IMR-90 (cell line): ENCODE measurements around the gene ACP2. TPM values are rescaled to one million over a fixed set of nuclear protein-coding genes. Genes with fewer than 3 reads are reported as not detected.

Source experiments
- ATAC-seq: fragments of 200-7000 bp; cut with Tn5 transposase; 2 replicates; pipeline ENCODE4 v1.9.1; 2020; ENCODE audit warnings: low read depth, mild to moderate bottlenecking, moderate library complexity
- BruUV-seq: library from RNA; stranded (reverse); fragments of 400-500 nt; replicated peaks from 2 replicates; lab custom pipeline; 2021; lab: Mats Ljungman, UMichigan
- CTCF ChIA-PET: fragments of 300-600 bp; formaldehyde crosslinking; extraction: SDS; loops from one replicate; lab custom pipeline; 2021; ENCODE audit warnings: antibody characterized with exemption; lab: Yijun Ruan, JAX
- POLR2A ChIA-PET: fragments of 300-600 bp; sonication (Branson Sonifier 250); formaldehyde crosslinking; loops from one replicate; lab custom pipeline; 2022; ENCODE audit warnings: antibody characterized with exemption; ENCODE audit not compliant: unreplicated experiment; lab: Charles Lee
- DNase-seq: peaks from one replicate; pipeline ENCODE4 v3.0.0; 2013
- H2AFZ ChIP-seq: replicated peaks from 2 replicates; pipeline ENCODE3; 2013; ENCODE audit warnings: low read length, mild to moderate bottlenecking; ENCODE audit not compliant: poor library complexity
- H2AK5ac ChIP-seq: 2 replicates; pipeline ENCODE4 v1.6.1; 2013; ENCODE audit warnings: low read depth, low read length, inconsistent platforms
- H2AK9ac ChIP-seq: replicated peaks from 2 replicates; pipeline ENCODE3; 2013; ENCODE audit warnings: mild to moderate bottlenecking, low read depth, low read length, moderate library complexity; ENCODE audit not compliant: poor library complexity
- H2BK120ac ChIP-seq: 2 replicates; pipeline ENCODE4 v1.6.1; 2013; ENCODE audit warnings: low read depth, low read length, inconsistent platforms
- H2BK15ac ChIP-seq: 3 replicates; pipeline ENCODE4 v1.6.1; 2013; ENCODE audit warnings: low read depth, low read length, inconsistent platforms
- H2BK20ac ChIP-seq: 2 replicates; pipeline ENCODE4 v1.6.1; 2013; ENCODE audit warnings: low read depth, mild to moderate bottlenecking, inconsistent platforms, low read length, moderate library complexity
- H2BK5ac ChIP-seq: 2 replicates; pipeline ENCODE4 v1.6.1; 2013; ENCODE audit warnings: mild to moderate bottlenecking, low read depth, low read length, inconsistent platforms; ENCODE audit not compliant: poor library complexity, severe bottlenecking
- H3K14ac ChIP-seq: replicated peaks from 2 replicates; pipeline ENCODE4 v1.6.1; 2013; ENCODE audit warnings: low read depth, low read length, inconsistent platforms
- H3K18ac ChIP-seq: 2 replicates; pipeline ENCODE4 v1.6.1; 2013; ENCODE audit warnings: low read depth, low read length, control low read depth
- H3K23ac ChIP-seq: 2 replicates; pipeline ENCODE4 v1.6.1; 2013; ENCODE audit warnings: low read depth, low read length, inconsistent platforms
- H3K27ac ChIP-seq: 2 replicates; pipeline ENCODE4 v1.5.1; 2013; ENCODE audit warnings: mild to moderate bottlenecking, control low read depth, low read length; ENCODE audit not compliant: insufficient read depth
- H3K27me3 ChIP-seq: 2 replicates; pipeline ENCODE4 v1.6.1; 2013; ENCODE audit warnings: low read length; ENCODE audit not compliant: control insufficient read depth, insufficient read depth
- H3K36me3 ChIP-seq: 2 replicates; pipeline ENCODE4 v1.6.1; 2013; ENCODE audit warnings: low read length, mixed read lengths; ENCODE audit not compliant: control insufficient read depth, insufficient read depth
- H3K4ac ChIP-seq: 2 replicates; pipeline ENCODE4 v1.6.1; 2013; ENCODE audit warnings: low read depth, low read length, inconsistent platforms
- H3K4me1 ChIP-seq: 2 replicates; pipeline ENCODE4 v1.6.1; 2013; ENCODE audit warnings: low read length, mixed read lengths; ENCODE audit not compliant: control insufficient read depth, insufficient read depth
- H3K4me2 ChIP-seq: 2 replicates; pipeline ENCODE4 v1.6.1; 2013; ENCODE audit warnings: low read depth, mild to moderate bottlenecking, control low read depth, low read length, moderate library complexity
- H3K4me3 ChIP-seq: 2 replicates; pipeline ENCODE4 v1.5.1; 2013; ENCODE audit warnings: low read depth, mild to moderate bottlenecking, control low read depth, low read length, moderate library complexity; ENCODE audit not compliant: insufficient read depth
- H3K56ac ChIP-seq: 2 replicates; pipeline ENCODE4 v1.6.1; 2013; ENCODE audit warnings: low read length, inconsistent platforms; ENCODE audit not compliant: insufficient read depth; ENCODE audit errors: extremely low read depth
- H3K79me1 ChIP-seq, 2 experiments: 2 replicates each; pipeline ENCODE4 v1.6.1; 2013; ENCODE audit warnings: low read length in 2 of 2, inconsistent platforms in 1 of 2, low read depth in 1 of 2
- H3K9ac ChIP-seq: 2 replicates; pipeline ENCODE4 v1.6.1; 2013; ENCODE audit warnings: low read depth, low read length, control low read depth
- H3K9me1 ChIP-seq: 2 replicates; pipeline ENCODE4 v1.6.1; 2013; ENCODE audit warnings: low read length, inconsistent platforms; ENCODE audit not compliant: insufficient read depth
- H3K9me3 ChIP-seq: 2 replicates; pipeline ENCODE4 v1.6.1; 2013; ENCODE audit warnings: low read length; ENCODE audit not compliant: control insufficient read depth, insufficient read depth
- H4K20me1 ChIP-seq: 2 replicates; pipeline ENCODE4 v1.6.1; 2013; ENCODE audit warnings: low read length, inconsistent platforms; ENCODE audit not compliant: insufficient read depth
- H4K5ac ChIP-seq: 2 replicates; pipeline ENCODE4 v1.6.1; 2013; ENCODE audit warnings: mild to moderate bottlenecking, low read depth, low read length, control low read depth
- H4K8ac ChIP-seq, 2 experiments: 2 replicates each; pipeline ENCODE4 v1.6.1; 2013; ENCODE audit warnings: low read depth in 2 of 2, low read length in 2 of 2, control low read depth in 1 of 2, inconsistent platforms in 1 of 2
- H4K91ac ChIP-seq: 2 replicates; pipeline ENCODE4 v1.6.1; 2013; ENCODE audit warnings: low read depth, low read length, inconsistent platforms; ENCODE audit not compliant: insufficient read depth
- CHD1 ChIP-seq: IDR thresholded peaks from 2 replicates; pipeline ENCODE4 v1.6.1; 2012; ENCODE audit warnings: low read depth, low read length, improper control_type of control experiment
- FOS ChIP-seq: fragments of 150-350 bp; IDR thresholded peaks from 2 replicates; pipeline ENCODE4 v1.6.1; 2016; ENCODE audit warnings: low read depth, low read length
- MXI1 ChIP-seq: IDR thresholded peaks from 2 replicates; pipeline ENCODE4 v1.6.1; 2012; ENCODE audit warnings: low read depth, mild to moderate bottlenecking, low read length, moderate library complexity, borderline replicate concordance
- RCOR1 ChIP-seq: IDR thresholded peaks from 2 replicates; pipeline ENCODE4 v1.6.1; 2012; ENCODE audit warnings: mild to moderate bottlenecking, low read length, improper control_type of control experiment; ENCODE audit not compliant: insufficient replicate concordance
- SMC3 ChIP-seq: fragments of 150-350 bp; IDR thresholded peaks from 2 replicates; pipeline ENCODE4 v1.6.1; 2016; ENCODE audit warnings: low read depth, mild to moderate bottlenecking, antibody characterized with exemption, low read length, moderate library complexity
- WGBS, 2 experiments: methylation state at CpG; one replicate each; pipeline versions ENCODE4 v1.1.5 to v1.1.7; 2013; ENCODE audit warnings: missing lambda C conversion rate in 2 of 2; ENCODE audit not compliant: insufficient read length in 1 of 2; ENCODE audit errors: extremely low coverage in 2 of 2; 5-methylcytosine and 5-hydroxymethylcytosine counted together
- dilution Hi-C: fragments of 300-500 bp; cut with HindIII; formaldehyde crosslinking; loops from one replicate; pipeline ENCODE4 v1.14.3; 2018; ENCODE audit warnings: low sequenced_read_pairs; ENCODE audit not compliant: unreplicated experiment
- in situ Hi-C: fragments of 300-500 bp; cut with MboI; formaldehyde crosslinking; loops from 3 replicates; pipeline ENCODE4 v1.14.3; 2019; ENCODE audit warnings: low sequenced_read_pairs, inconsistent platforms, mixed read lengths
- intact Hi-C: fragments of 100-400 bp; cut with micrococcal nuclease; formaldehyde crosslinking; loops from 2 replicates; pipeline ENCODE4 v1.10.0; 2022
- polyA plus RNA-seq, 3 experiments: library from polyadenylated mRNA; depleted of rRNA; stranded (reverse); fragments of >200 nt; gene quantifications; 2 replicates each; pipeline ENCODE4 v1.2.3, GENCODE V29; 2012; ENCODE audit warnings: low replicate concordance in 1 of 3
- total RNA-seq: library from RNA; depleted of rRNA; stranded (reverse); fragments of >200 nt; gene quantifications from 2 replicates; pipeline ENCODE4 v1.2.3, GENCODE V29; 2012
- TF ChIP-seq, protein P1 (sequence below): fragments of 150-350 bp; IDR thresholded peaks from 2 replicates; pipeline ENCODE4 v1.6.1; 2017; ENCODE audit warnings: mild to moderate bottlenecking, antibody characterized with exemption, low read length, low read depth
- TF ChIP-seq, protein P2 (sequence below): conservative IDR thresholded peaks from 2 replicates; pipeline ENCODE4 v1.5.1; 2012; ENCODE audit warnings: mild to moderate bottlenecking, low read depth, low read length, improper control_type of control experiment
- TF ChIP-seq, protein P3 (sequence below): fragments of 150-350 bp; IDR thresholded peaks from 2 replicates; pipeline ENCODE4 v1.6.1; 2016; ENCODE audit warnings: low read depth, mild to moderate bottlenecking, low read length, moderate library complexity, borderline replicate concordance

The ACP2 gene
- total and polyA plus RNA-seq, 2 of the 4 experiments (the other 2 are of a cell fraction) = 17.7 to 23.6 TPM

GRCh38 chr11:47243454-47243853, 5.2 kb downstream of the ACP2 start:
- Histone ChIP-seq H3K4me3 (no peak overlapping the region), H3K14ac (no peak overlapping the region), H2BK20ac (no peak overlapping the region), H3K79me1 (peaks cover 21 to 35% of the 10 kb centered on the region in 2 experiments), H2BK120ac (no peak overlapping the region), H4K91ac (no peak overlapping the region), H3K9me3 (no peaks in the 10 kb centered on the region), H2BK5ac (no peak overlapping the region), H4K20me1 (no peaks in the 10 kb centered on the region), H3K36me3 (peaks cover 54% of the 10 kb centered on the region), H4K8ac (no peak overlapping the region), H3K9ac (no peak overlapping the region), H2AK9ac (no peak overlapping the region), H2BK15ac (no peak overlapping the region), H2AFZ (no peak overlapping the region), H2AK5ac (no peak overlapping the region), H4K5ac (no peak overlapping the region), H3K18ac (no peak overlapping the region), H3K23ac (no peak overlapping the region), H3K4ac (no peak overlapping the region), H3K27me3 (no peaks in the 10 kb centered on the region), H3K4me2 (no peak overlapping the region), H3K9me1 (peaks cover 18% of the 10 kb centered on the region), H3K27ac (no peak overlapping the region), H3K56ac (no peak overlapping the region), H3K4me1 (peaks cover 11% of the 10 kb centered on the region)
- TF ChIP-seq, protein P1, sequence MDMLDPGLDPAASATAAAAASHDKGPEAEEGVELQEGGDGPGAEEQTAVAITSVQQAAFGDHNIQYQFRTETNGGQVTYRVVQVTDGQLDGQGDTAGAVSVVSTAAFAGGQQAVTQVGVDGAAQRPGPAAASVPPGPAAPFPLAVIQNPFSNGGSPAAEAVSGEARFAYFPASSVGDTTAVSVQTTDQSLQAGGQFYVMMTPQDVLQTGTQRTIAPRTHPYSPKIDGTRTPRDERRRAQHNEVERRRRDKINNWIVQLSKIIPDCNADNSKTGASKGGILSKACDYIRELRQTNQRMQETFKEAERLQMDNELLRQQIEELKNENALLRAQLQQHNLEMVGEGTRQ = no peak
- TF ChIP-seq CHD1 (no peak), RCOR1 (no peak), MXI1 (no peak), SMC3 (no peak), FOS (no peak)
- TF ChIP-seq, protein P2, sequence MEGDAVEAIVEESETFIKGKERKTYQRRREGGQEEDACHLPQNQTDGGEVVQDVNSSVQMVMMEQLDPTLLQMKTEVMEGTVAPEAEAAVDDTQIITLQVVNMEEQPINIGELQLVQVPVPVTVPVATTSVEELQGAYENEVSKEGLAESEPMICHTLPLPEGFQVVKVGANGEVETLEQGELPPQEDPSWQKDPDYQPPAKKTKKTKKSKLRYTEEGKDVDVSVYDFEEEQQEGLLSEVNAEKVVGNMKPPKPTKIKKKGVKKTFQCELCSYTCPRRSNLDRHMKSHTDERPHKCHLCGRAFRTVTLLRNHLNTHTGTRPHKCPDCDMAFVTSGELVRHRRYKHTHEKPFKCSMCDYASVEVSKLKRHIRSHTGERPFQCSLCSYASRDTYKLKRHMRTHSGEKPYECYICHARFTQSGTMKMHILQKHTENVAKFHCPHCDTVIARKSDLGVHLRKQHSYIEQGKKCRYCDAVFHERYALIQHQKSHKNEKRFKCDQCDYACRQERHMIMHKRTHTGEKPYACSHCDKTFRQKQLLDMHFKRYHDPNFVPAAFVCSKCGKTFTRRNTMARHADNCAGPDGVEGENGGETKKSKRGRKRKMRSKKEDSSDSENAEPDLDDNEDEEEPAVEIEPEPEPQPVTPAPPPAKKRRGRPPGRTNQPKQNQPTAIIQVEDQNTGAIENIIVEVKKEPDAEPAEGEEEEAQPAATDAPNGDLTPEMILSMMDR = no peak
- TF ChIP-seq, protein P3, sequence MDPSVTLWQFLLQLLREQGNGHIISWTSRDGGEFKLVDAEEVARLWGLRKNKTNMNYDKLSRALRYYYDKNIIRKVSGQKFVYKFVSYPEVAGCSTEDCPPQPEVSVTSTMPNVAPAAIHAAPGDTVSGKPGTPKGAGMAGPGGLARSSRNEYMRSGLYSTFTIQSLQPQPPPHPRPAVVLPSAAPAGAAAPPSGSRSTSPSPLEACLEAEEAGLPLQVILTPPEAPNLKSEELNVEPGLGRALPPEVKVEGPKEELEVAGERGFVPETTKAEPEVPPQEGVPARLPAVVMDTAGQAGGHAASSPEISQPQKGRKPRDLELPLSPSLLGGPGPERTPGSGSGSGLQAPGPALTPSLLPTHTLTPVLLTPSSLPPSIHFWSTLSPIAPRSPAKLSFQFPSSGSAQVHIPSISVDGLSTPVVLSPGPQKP = no peak
- ATAC-seq = no peak; the same call in 1 of the 2 replicates
- no peak for DNase-seq
- intact Hi-C loops (no loop called here), in situ Hi-C loops (no loop called here), dilution Hi-C loops (no loop called here)
- ChIA-PET CTCF (no interaction called here), POLR2A (no interaction called here)
- WGBS, 2 experiments = 71% methylated on average over 1 of the region's 4 CpGs; no CpG with 5 or more reads in 1 of the 2 experiments
- BruUV-seq = no TSS peak
